AG10803 (cell line): ENCODE results near the gene MPC1.

ENCODE experiments used
- DNase-seq: peaks from one replicate; pipeline ENCODE4 v3.0.0; 2010; ENCODE audit warnings: low read depth
- H3K4me3 ChIP-seq: 2 replicates; pipeline ENCODE4 v1.5.1; 2011; ENCODE audit warnings: mild to moderate bottlenecking, low read length, control low read depth
- TF ChIP-seq, protein P1 (sequence below): conservative IDR thresholded peaks from 2 replicates; pipeline ENCODE4 v1.5.1; 2011; ENCODE audit warnings: mild to moderate bottlenecking, low read length, control low read depth, inconsistent platforms

The MPC1 gene

DNA sequence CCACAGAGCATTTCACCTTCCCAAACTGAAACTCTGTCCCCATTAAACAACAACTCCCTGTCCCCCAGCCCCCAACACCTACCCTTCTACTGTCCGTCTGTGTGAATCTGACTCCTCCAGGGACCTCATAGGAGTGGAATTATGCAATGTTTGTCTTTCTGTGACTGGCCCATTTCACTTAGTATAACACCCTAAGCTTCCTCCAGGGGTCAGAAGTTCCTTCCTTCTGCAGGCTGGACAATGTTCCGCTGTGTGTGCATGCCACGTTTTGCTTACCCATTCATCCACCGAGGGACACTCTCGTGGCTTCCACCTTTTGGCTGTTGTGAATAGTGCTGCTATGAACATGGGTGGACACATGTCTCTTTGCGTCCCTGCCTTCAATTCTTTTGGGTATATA is 37.6 kb upstream of the MPC1 start:
- H3K4me3 ChIP-seq = no peak overlapping the region
- TF ChIP-seq, protein P1, sequence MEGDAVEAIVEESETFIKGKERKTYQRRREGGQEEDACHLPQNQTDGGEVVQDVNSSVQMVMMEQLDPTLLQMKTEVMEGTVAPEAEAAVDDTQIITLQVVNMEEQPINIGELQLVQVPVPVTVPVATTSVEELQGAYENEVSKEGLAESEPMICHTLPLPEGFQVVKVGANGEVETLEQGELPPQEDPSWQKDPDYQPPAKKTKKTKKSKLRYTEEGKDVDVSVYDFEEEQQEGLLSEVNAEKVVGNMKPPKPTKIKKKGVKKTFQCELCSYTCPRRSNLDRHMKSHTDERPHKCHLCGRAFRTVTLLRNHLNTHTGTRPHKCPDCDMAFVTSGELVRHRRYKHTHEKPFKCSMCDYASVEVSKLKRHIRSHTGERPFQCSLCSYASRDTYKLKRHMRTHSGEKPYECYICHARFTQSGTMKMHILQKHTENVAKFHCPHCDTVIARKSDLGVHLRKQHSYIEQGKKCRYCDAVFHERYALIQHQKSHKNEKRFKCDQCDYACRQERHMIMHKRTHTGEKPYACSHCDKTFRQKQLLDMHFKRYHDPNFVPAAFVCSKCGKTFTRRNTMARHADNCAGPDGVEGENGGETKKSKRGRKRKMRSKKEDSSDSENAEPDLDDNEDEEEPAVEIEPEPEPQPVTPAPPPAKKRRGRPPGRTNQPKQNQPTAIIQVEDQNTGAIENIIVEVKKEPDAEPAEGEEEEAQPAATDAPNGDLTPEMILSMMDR = peak; percentile 27
- peak; percentile 34 for DNase-seq

DNA sequence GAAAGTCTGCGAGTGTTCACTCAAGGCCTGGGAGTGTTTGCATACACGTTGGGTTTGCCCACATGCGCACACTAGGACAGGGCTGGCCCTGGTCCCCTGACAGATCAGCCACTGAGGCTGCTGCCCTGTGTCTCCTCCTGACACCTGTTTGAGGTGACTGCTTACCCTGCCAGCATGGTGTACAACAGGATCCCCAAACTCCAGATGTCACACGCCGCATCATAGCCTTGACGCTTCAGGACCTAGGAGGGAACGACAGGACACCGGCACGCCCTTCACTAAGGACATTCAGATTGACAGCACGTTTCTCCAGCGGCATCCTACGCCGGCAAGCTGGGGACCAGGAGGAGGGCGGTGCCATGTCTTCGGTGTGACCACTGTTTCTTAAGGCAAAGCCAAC is 37.0 kb upstream of the MPC1 start:
- DNase-seq = no peak
- TF ChIP-seq, protein P1 = no peak
- H3K4me3 ChIP-seq = no peak overlapping the region

- TF ChIP-seq, protein P1 = no peak
- no peak overlapping the region for H3K4me3 ChIP-seq
- peak; percentile 24 for DNase-seq
These were observed 36.5 kb upstream of the MPC1 start for GRCh38 chr6:166419286-166419685.

- DNase-seq = no peak
- no peak overlapping the region for H3K4me3 ChIP-seq
- TF ChIP-seq, protein P1 = no peak
These were observed 36.0 kb upstream of the MPC1 start for GRCh38 chr6:166418691-166419143.

GRCh38 chr6:166417285-166417691 is 34.5 kb upstream of the MPC1 start:
- TF ChIP-seq, protein P1 = no peak
- DNase-seq = no peak
- no peak overlapping the region for H3K4me3 ChIP-seq

DNA sequence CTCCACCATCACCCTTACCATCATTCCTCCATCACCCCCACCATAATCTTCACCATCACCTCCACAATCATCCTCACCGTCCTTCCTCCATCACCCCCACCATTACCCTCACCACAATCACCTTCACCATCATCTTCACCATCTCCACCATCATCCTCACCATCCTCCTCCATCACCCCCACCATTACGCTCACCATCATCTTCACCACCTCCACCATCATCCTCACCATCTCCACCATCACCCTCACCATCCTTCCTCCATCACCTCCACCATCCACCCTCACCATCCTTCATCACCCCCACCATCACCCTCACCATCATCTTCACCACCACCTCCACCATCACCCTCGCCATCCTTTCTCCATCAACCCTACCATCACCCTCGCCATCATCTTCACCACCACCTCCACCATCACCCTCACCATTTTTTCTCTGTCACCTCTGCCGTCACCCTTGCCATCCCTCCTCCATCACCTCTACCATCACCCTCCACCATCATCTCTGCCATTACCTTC is 33.1 kb upstream of the MPC1 start:
- DNase-seq = no peak
- H3K4me3 ChIP-seq = no peak overlapping the region
- TF ChIP-seq, protein P1 = no peak

- no peak overlapping the region for H3K4me3 ChIP-seq
- TF ChIP-seq, protein P1 = no peak
- DNase-seq = no peak
These were observed 32.6 kb upstream of the MPC1 start for GRCh38 chr6:166415306-166415705.
